NB4 (cell line): ENCODE measurements around the gene GPC1.

Experiments
- DNase-seq: peaks from one replicate; pipeline ENCODE4 v3.0.0; 2010; ENCODE audit warnings: low read depth
- H3K4me3 ChIP-seq: one replicate; pipeline ENCODE4 v1.5.1; 2011; ENCODE audit warnings: mild to moderate bottlenecking, low read depth, low read length, moderate library complexity
- CTCF ChIP-seq: IDR thresholded peaks from one replicate; pipeline ENCODE4 v1.5.1; 2012; ENCODE audit warnings: low read depth, low read length
- MAX ChIP-seq: IDR thresholded peaks from 2 replicates; pipeline ENCODE4 v1.6.1; 2011; ENCODE audit warnings: low read depth, low read length
- MYC ChIP-seq: IDR thresholded peaks from 2 replicates; pipeline ENCODE4 v1.6.1; 2011; ENCODE audit warnings: low read depth, low read length
- POLR2A ChIP-seq: IDR thresholded peaks from 2 replicates; pipeline ENCODE4 v1.6.1; 2011; ENCODE audit warnings: mild to moderate bottlenecking; ENCODE audit not compliant: insufficient read length; ENCODE audit errors: extremely low read depth

The GPC1 gene

GRCh38 chr2:240435948-240436682 is 652 bp downstream of the GPC1 start:
- no peak overlapping the region for H3K4me3 ChIP-seq
- DNase-seq, result no peak
- TF ChIP-seq CTCF, result no peak
- TF ChIP-seq POLR2A, result no peak
- no peak for TF ChIP-seq MYC
- TF ChIP-seq MAX, result no peak

GRCh38 chr2:240436683-240437550 is 1.5 kb downstream of the GPC1 start:
- H3K4me3 ChIP-seq, result no peak overlapping the region
- no peak for DNase-seq
- TF ChIP-seq MYC, result no peak
- no peak for TF ChIP-seq MAX
- no peak for TF ChIP-seq CTCF
- no peak for TF ChIP-seq POLR2A

- DNase-seq, result no peak
- no peak overlapping the region for H3K4me3 ChIP-seq
- TF ChIP-seq CTCF, result no peak
- TF ChIP-seq MYC, result no peak
- TF ChIP-seq POLR2A, result no peak
- TF ChIP-seq MAX, result no peak
Measured at GRCh38 chr2:240437551-240437860, 2.0 kb downstream of the GPC1 start.

GRCh38 chr2:240437861-240438809 is 2.7 kb downstream of the GPC1 start:
- DNase-seq, result peak; percentile 74
- TF ChIP-seq MYC (no peak), CTCF (peak; percentile 91), MAX (peak; percentile 27; the same call in 1 of the 2 replicates), POLR2A (no peak)
- no peak overlapping the region for H3K4me3 ChIP-seq

- H3K4me3 ChIP-seq, result no peak overlapping the region
Measured at GRCh38 chr2:240438810-240439697, 3.6 kb downstream of the GPC1 start.

More at GRCh38 chr2:240438810-240439697, 3.6 kb downstream of the GPC1 start:
- no peak for DNase-seq
- TF ChIP-seq POLR2A (no peak), CTCF (no peak), MYC (no peak), MAX (no peak)
